GM21360 (cell line): ENCODE measurements around the gene GCLM.
"Not testable (repeated sequence)": the region's sequence is repeated elsewhere in the genome, so short reads cannot be mapped to it uniquely, and the experiment has no call there.

ENCODE experiments used
- ATAC-seq: cut with Tn5 transposase; IDR thresholded peaks from one replicate; pipeline ENCODE4 v1.9.1; 2021; ENCODE audit warnings: mild to moderate bottlenecking, moderate library complexity; ENCODE audit not compliant: unreplicated experiment

GCLM gene, protein sequence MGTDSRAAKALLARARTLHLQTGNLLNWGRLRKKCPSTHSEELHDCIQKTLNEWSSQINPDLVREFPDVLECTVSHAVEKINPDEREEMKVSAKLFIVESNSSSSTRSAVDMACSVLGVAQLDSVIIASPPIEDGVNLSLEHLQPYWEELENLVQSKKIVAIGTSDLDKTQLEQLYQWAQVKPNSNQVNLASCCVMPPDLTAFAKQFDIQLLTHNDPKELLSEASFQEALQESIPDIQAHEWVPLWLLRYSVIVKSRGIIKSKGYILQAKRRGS

DNA sequence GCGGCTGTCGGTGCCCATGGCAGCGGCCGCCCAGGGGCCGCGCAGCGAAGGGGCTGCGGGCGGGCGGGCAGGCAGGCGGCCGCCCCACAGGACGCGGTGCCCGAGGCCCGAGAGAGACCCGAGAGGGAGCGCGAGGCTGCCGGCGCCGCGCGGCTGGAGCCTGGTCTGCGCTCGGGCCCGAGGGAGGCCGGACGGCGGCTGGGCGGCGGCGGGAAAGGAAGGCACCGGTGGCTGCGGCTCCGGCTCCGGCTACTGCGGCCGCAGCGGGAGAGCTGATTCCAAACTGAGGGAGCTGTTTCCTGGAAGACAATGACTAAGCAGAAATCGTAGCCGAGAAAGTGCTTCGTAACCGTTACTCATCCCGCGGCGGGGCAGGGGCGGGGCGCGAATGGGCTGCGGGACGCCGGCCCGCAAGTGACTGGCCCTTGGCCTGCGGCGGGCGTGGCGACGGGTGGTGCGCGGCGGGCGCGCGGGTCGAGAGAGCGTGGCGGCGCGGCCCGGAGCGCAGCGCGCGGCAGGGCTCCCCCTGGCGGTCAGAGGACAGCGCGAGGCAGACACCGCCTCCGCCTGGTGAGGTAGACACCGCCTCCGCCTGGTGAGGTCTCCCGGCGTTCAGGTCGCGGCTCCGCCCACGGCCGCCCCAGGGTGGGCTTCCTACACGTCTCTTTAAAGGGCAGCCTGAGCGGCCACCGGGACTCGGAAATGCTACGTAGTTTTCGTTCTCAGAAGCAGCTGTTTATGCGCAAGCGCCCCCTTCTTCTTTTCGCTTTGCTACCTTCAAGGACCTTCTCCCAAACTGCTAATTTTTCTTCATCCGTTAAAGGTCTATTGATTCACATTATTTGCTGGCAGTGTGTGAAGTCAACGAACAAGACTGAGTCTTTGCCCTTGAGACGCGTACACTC, at the start of gene GCLM:
Gene GCLM, minus strand, starts transcription at position 285 of the 905 bp plus-strand sequence. Its CDS starts 267 bp downstream, at position 18.
- ATAC-seq = peak; percentile 94

DNA sequence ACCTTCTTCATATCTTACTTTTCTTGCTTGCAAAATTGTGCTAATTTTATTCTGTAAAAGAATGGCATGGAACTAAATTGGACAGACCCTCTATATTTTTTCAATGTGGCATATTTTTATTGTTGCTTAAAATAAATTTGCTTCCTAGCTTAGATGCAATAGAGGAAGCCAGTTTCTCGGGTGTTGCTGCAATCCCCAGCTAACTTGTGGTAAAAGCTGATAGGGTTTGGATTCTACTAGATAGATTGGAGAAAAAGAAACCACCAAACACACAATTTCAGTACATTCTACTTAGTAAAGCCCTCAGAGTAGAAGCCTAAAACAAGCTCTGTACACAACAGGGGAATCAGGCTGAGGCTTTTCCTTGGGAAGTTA, 49.5 kb upstream of the GCLM start:
- ATAC-seq = no peak

DNA sequence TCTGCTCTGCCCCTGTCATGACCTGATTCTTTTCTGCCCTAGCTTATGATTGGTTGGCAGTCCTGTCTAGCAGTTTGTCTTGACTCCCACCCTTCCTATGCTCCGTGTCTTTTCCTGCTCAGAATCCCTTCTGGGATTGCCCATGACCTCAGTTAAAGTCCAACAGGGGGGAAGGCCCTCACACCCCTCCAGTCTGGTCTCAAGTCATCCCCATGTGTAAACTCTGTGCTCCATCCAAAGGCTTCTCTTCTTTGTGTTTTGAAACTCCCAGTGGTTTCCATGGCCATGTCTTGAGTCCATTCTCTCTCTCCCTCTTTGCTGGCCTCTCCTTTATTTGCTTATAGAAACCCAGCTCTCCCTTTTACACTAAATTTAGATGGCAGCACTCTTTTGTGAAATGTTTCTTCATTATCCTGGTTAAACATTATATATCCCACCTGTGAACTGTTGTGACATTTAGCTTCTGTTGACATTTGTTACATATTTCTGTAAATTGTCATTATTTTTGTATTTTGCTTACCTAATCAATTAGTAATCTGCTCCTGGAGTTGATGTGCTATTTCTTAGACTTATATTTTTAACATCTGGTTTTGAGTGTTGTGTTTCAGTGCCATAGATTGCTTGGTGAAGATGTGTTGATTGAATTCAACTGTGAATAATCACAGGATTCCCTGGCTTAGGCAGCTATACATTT, 48.9 kb upstream of the GCLM start:
- ATAC-seq = no peak

DNA sequence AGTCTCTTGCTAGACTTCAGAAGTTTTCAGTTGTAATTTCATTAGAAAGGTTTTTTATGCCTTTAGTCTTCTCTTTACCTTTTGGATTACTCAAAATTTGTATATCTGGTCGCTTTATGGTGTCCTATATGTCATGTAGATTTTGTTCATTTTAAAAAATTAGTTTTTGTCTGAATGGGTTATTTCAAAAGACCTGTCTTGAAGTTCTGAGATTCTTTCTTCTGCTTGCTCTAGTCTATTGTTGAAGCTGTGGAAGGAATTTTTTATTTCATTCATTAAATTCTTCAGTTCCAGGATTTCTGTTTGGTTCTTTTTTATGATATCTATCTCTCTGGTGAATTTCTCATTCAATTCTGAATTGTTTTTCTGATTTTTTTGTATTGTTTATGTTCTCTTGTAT, 46.5 kb upstream of the GCLM start:
- ATAC-seq = no peak

DNA sequence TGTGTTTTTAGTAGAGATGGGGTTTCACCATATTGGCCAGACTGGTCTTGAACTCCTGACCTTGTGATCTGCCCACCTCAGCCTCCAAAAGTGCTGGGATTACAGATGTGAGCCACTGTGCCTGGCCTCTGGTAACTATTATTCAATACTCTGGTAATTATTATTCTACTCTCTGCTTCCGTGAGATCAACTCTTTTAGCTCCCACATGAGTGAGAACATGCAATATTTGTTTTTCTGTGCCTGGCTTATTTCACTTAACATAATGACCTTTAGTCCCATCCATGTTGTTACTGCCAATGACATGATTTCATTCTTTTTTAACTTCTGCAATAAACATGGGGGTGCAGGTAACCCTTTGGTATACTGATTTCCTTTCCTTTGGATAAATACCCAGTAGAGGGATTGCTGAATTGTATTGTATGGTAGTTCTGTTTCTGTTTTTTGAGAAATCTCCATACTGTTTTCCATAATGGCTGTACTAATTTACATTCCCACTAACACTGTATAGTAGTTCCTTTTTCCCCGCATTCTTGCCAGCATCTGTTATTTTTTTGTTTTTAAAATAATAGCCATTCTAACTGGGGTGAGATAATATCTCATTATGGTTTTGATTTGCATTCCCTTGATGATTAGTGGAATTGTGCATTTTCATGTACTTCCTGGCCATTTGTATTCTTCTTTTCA, 37.9 kb upstream of the GCLM start:
- not testable (repeated sequence) for ATAC-seq

DNA sequence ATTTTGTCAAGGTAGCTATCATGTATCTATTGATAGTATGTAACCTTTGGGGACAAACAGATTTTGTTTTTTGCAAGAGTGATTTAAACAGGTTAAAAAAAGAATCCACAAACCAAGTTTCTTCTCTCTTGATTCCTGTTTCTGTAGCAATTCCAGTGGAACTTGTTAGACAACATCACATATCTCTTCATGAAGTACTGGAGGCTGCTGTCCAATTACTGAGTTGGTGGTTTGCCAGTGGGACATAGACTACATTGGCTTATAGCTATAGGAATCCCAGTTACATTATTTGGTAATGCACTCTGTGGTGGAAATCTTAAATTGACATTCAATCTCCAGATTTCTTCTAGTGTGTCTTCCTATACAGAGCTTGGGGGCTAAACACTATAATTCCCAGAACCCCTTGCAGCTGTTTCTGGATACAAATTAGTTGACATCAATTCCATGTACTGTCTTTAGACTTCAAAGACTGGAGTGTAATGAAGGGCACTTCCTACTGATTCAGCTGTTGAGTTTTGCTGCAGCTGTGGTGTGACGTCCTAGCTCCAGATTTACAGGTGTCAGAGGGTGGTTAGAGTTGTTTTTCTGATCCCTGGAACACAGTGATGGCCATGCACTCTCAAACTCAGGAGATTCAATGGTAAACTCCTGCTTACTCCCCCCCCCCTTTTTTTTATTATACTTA, 29.4 kb upstream of the GCLM start:
- no peak for ATAC-seq

DNA sequence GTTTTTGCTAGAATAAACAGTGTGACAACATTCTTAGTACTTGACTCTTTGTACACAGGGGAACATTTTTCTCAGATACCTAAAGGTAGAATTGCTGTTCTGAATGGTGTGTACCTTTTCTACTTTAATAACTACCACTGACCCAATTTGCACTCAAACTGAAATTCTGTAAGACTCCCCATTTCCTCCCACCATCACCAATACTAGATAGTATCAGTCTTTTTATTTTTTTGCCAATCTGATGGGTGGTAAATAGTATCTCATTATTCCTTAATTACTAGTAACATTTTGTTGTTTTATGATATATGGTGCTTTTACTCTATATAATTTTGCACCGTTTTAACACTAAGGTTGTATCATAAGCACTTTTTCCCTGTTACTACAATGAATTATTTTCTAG, 28.8 kb upstream of the GCLM start:
- no peak for ATAC-seq

DNA sequence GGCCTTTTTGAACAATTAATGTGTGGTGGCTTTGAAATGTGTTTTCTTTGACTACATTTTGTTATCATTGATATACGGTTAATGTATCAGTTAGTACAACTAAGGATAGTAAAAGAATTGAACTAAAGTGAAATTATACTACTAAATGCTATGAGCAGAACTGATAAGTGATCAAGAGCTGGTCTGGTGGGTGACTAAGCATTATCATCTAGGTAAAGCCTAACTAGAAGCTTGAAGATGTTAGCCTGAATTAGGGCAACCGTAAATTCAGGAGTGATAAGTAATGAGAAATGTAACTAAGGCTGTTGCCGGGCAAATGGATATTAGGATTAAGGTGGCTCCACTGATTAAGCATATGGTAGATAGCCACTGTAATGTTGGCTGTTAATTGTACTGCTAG, 16.0 kb upstream of the GCLM start:
- ATAC-seq = no peak

DNA sequence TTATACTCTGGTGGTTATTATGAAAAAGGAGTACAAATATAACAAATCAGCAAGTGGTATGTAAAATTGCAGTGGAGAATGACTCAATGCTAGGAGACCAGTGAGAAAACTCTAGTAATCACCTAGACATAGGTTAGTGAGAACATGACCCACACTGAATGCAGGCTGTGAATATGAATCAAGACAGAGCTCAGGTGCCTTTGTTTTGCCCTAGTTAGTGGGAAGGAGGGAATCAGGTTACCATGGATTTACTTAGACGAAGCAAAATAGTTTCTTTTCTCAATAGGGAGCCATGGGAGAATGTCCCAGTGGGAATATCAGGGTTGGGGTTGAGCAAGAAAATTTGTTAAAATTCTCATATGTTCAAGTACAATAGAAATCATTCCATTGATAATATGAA, 10.6 kb upstream of the GCLM start:
- ATAC-seq = no peak

DNA sequence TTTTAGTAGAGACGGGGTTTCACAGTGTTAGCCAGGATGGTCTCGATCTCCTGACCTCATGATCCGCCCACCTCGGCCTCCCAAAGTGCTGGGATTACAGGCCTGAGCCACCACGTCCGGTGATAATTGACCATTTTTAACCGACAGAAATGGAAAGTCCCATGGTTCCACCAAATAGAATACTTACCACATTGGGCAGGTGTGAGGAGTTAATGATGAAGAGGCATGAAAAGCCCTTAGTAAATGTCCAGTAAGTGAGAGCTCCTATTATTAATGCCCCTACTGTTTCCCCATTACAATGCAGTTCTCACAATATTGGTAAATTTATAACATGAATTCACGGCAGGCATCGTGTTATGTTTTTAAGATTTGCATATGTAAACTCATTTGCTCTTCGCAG, 8.1 kb upstream of the GCLM start:
- ATAC-seq = no peak

DNA sequence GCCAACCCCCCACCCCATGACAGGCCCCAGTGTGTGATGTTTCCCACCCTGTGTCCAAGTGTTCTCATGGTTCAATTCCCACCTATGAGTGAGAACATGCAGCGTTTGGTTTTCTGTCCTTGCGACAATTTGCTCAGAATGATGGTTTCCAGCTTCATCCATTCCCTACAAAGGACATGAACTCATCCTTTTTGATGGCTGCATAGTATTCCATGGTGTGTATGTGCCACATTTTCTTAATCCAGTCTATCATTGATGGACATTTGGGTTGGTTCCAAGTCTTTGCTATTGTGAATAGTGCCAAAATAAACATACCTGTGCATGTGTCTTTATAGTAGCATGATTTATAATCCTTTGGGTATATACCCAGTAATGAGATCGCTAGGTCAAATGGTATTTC, 1.6 kb upstream of the GCLM start:
- not testable (repeated sequence) for ATAC-seq

DNA sequence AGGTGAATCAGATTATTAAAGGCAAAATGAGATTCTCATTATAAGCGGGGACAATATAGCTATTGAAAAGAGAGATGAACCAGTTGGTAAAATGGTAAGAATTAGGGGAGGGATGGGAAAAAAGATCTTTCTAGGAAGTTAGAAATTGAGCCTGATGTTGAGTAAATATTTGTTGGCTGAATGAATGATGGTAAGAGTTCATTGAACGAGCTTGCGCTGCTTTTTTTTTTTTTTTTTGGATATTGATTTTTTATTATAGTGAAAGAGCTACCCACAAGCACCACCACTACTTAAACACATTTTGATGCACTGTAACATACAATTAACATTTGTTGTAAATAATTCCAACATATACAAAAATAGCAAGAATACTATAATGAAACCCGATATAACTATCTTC, 1.1 kb upstream of the GCLM start:
- no peak for ATAC-seq

DNA sequence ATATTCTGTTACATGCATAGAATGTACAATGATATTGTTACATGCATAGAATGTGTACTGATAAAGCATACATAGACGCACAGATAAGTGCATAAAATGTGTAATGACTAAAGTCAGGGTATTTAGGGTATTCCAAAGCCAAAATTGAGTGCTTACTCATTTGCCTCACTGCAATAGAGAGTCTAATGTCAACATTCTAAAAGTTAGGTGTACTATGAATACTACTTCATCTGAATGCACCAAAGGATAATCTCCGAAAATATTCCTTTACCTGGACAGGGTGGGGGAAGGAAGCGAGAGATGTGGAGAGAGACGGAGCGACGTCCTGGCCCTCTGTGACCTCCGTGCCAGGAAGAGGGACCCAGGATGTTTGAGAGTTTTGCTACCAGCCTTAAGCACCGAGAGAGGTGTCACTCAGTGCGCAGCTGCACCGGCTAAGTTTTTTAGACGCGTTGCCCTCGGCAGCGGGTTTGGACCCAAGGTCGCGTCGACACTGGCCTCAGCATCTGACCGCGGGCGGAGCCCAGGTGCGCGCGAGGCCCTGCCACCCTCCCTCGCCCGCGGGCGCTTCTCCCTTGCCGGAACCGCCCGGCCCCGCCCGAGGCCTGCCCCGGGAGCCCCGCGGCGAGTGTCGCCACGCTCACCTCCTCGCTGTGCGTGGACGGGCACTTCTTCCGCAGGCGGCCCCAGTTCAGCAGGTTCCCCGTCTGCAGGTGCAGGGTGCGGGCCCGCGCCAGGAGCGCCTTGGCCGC, 660 bp downstream of the GCLM start:
- peak; percentile 34 for ATAC-seq

DNA sequence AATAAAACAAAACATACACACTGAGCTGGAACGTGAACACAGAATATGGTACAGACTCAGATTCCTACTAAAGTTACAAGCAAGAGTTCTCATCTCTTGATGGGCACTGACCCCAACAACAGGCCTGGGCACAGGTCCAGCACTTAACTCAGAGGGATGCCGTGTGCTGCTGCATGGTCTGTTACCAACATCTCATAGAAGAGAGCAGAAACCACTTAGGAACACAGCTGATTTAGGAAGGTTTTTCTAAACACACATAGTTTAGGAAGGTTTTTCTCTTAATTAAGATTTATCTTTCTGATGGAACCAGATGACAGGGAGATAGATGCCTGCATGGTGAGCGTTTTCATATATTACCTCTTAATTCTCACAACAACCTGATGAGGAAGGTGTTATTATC, 1.5 kb downstream of the GCLM start:
- no peak for ATAC-seq

DNA sequence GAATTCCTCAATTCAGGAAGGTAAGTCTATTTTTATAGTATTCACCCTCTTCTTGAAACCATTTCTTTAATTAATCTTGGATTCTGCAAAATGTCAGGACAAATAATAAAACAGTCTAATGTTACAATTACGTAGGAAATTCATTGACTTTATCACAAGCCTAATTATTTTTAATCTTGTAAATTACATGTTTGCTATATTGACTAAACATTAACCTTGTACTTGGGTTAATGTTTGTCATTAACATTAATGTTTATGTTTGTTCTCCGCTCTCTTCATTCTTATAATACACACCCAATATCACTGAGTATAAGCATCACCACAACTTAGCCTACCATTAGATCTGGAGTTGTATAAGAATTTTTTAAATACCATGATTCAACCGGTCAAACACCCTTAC, 2.8 kb downstream of the GCLM start:
- no peak for ATAC-seq

DNA sequence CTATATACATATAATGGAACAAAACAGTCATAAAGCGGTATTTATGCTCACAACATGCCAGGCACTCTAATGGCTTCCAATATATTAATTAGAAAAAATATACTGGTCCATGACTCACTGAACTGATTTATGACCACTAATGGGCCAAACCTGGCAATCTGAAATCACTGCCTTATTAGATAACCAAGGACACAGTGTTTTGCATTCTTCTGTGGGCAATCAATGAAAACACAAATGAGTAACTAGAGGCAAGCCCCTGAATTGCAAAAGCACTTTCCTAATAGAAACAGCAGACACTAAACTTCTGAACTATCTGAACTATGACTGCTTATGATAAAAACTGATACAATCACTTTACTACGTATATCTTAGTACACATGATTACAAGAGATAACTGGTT, 3.5 kb downstream of the GCLM start:
- ATAC-seq = no peak

DNA sequence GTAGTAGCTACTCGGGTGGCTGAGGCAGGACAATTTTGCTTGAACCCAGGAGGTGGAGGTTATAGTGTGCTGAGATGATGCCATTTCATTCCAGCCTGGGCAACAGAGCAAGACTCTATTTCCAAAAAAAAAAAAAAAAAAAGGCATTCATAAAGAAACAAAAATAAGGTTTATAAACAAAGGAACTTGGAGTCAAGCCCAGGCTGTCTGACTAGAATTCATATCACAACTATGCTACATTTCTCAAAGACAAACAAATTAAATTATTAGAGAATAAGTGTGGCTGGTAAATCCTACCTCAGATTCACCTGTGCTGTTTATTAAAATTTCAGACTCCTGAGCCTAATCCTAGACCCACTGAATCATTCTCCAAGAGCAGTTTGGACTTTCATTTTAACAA, 4.2 kb downstream of the GCLM start:
- ATAC-seq = no peak

DNA sequence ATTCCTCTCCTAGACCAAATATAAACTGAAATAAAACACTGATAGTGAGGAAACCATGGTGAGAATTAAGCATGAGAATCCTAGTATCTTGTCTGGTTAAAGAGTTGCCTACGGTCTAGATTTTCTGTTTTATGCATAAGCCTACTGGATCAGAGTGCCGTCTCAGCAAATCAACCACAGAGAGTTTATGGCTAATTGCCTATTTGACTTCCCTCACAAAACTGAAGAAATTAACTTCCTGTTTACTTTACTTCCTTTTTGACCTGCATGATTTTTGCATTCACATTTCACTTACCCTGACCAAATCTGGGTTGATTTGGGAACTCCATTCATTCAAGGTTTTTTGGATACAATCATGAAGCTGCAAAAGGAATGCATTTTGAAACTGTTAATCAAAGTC, 5.0 kb downstream of the GCLM start:
- ATAC-seq = no peak

DNA sequence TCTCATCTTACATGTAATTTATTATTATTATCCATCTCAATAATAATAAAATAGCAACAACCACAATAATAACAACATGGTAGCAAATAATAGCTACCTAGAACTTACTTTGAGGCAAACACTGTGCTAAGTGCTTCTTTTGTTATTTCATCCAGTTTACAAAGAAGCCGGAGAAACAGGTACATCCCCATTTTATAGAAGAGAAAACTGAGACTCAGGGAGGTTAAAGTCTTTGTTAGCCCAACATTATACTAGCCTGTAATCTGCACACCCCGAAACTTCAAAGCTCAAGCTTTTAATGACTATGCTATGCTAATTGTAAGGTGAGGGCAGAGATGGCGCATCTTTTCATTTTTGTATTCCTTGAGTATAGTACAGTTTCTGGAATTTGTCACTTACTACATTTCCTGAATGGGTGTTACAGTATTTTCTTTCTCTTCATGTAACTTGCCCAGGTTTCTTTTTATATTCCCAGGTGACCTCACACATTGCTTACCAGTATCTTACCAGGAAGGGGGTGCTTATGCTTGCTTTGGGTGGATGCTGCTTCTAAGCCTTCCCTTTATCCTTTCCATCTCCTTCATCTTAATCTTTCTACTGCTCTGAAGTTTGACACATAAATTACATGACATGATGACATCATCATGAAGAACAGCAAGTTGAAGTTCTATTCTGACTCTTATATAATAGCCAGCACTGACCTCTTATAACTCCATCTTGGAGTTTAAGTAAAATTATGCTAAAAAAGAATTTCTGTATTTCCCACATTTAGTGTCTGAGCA, 8.3 kb downstream of the GCLM start:
- ATAC-seq = no peak
